Right renal cortex interstitium (tissue), 3 donors: ENCODE results near the gene GTF2H1. TPM values are rescaled to one million over a fixed set of nuclear protein-coding genes. Genes with fewer than 3 reads are reported as not detected.
"Not testable (repeated sequence)": the region's sequence is repeated elsewhere in the genome, so short reads cannot be mapped to it uniquely, and the experiment has no call there.

Source experiments
- DNase-seq, 3 donors: peaks; one replicate each; pipeline ENCODE4 v3.0.0-alpha.2; 2013; ENCODE audit warnings: low read depth in 3 of 3, low spot score in 2 of 3
- polyA plus RNA-seq, 3 donors: library from polyadenylated mRNA; unstranded; fragments of 120-200 nt; gene quantifications; one replicate each; pipeline ENCODE4 v1.2.1, GENCODE V29; 2013; ENCODE audit not compliant: insufficient read length in 3 of 3

GTF2H1 gene
- polyA plus RNA-seq, 3 donors, result 55.2 to 57.7 (median 55.3) TPM

- DNase-seq, result no peak
Measured at GRCh38 chr11:18315893-18316292, 6.5 kb upstream of the GTF2H1 start.

- DNase-seq, result no peak
Measured at GRCh38 chr11:18317551-18317950, 4.8 kb upstream of the GTF2H1 start.

DNA sequence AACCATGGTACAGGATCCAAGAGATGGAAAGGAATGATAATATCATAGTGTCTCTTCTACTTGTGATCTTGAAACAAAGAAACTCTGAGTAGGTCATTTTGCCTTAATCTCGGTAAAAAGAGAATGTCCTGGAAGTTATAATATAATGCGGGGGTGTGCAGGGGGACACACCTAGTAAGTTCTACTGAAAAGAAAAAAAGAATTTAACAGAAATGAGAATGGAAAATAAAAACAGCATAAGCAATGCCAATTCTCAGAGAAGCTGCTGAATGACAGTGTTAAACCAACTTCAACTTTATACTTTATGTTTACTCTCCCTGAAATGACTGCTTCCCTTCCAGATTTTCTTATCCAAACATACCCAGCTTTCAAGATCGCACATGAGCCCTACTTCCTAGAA is 2.5 kb upstream of the GTF2H1 start:
- DNase-seq, result no peak

DNA sequence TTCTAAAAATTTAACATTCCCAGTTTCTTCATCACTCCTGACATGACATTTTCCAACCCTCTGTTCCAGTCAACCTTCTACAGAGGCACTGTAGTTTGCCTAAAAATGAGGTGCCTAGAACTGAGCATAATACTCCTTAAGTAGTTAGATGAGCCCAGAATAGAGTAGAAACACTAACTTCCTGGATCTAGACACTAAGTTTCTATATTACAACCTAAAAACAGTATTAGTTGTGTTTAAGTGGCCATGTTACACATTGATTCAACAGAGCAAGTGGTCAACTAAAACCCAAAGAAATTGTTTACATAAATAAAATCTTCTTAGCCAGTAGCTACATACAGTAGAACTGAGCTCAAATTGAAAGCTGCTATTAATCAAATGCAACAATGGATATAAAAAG is 1.8 kb upstream of the GTF2H1 start:
- DNase-seq, result no peak

GRCh38 chr11:18321578-18321968 is 794 bp upstream of the GTF2H1 start:
- DNase-seq, result peak in 1 of 3 donors; percentile 2

DNA sequence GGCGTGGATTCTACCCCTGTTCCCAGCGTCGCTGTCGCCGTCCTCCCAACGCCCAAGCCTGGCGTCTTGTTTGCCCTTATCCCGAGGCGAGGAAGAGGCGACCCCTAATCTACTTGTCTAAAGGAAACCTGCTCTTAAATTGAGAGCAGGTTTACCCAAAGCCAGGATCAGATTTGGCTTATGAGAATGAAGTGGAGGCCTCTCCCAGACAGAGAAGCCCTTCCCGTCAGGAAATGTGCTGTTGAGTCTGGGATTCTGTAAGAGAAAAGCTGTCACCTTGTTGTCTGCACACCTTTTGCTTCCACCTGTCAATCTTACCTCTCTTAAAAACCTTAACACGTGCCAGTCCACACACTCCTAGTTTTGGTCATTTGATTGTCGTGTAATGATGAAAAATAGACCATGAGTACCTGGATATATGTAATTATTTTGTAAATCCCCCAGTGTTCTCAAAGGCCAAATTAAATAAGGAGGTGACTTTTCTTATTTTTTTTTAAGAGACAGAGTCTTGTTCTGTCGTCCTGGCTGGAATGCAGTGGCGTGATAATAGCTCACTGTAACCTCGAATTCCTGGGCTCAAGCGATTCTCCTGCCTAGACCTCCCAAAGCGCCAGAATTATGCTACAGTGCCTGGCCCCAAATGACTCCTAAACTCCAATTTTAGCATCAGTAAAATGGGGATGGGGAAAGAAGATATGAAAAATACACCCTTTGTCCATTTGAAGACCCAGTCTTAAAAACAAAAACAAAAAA is 627 bp downstream of the GTF2H1 start:
- DNase-seq, result peak in 1 of 3 donors; percentile 8

GRCh38 chr11:18323881-18324280 is 1.5 kb downstream of the GTF2H1 start:
- not testable (repeated sequence) for DNase-seq

GRCh38 chr11:18324381-18324780 is 2.0 kb downstream of the GTF2H1 start:
- DNase-seq, result no peak

DNA sequence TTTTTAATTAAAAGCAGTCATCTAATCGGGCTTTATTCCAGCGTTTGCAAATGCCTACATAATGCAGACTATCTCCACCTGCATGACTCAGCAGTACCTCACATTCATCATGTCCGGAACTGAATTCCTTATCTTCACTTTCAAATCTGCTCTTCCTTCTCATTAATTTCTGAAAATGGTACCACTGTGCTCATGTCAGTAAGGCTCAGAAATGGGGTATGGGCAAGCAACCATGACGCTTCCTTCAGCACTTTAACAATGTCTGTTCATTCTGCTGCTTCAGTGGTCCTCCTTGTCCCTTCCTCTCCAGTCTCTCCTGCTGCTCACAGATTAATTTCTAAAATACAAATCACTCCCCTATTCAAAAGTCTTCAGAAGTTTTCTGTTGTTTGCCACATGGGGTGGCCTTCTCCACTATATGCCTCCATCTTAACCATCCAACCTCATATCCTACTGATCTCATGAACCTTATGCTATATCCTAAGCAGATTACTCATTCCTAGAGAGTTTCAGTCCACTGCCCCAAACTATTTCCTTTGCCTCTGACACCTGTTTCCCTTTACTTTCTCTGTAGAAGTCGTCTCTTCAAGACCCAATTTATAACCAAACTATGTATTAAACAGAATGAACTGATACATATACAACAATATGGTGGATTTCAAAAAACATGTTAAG is 7.0 kb downstream of the GTF2H1 start:
- no peak for DNase-seq

DNA sequence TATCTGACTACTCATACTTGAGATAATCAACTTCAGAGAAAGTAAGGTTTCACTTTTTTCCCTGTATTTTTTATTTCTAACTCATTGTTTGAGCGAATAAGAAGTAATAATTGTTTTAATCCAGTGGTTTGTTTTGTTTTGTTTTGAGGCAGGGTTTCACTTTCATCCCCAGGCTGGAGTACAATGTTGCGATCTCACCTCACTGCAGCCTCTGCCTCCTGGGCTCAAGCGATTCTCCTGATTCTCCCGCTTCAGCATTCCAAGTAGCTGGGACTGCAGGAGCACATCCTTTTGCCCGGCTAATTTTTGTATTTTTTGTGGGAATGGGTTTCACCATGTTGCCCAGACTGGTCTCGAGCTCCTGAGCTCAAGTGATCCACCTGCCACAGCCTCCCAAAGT is 8.6 kb downstream of the GTF2H1 start:
- DNase-seq, result no peak

GRCh38 chr11:18332302-18332701 is 9.9 kb downstream of the GTF2H1 start:
- DNase-seq, result no peak

- no peak for DNase-seq
Measured at GRCh38 chr11:18332891-18333290, 10.5 kb downstream of the GTF2H1 start.

GRCh38 chr11:18347471-18348125 is 25.2 kb downstream of the GTF2H1 start:
- DNase-seq, result no peak

DNA sequence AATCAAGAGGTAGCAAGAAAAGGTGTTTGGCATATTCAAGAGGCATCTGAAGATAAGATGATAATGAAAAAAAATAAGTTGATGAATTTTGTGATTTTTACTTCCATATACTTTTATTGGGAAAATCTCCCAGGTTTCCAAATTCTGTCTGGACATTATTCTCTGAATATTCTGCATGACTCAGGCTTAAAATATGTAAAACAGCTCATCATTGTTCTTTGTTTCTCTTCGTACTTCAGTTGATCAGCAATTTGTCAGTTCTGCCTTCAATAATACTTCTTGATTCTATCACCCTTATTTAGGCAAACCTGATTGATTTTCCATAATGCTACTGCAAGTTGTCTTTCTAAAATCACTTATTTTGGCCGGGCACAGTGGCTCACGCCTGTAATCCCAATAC is 30.2 kb downstream of the GTF2H1 start:
- no peak for DNase-seq

- no peak for DNase-seq
Measured at GRCh38 chr11:18358646-18359045, 36.3 kb downstream of the GTF2H1 start.

- no peak for DNase-seq
Measured at GRCh38 chr11:18361154-18361553, 38.8 kb downstream of the GTF2H1 start.

DNA sequence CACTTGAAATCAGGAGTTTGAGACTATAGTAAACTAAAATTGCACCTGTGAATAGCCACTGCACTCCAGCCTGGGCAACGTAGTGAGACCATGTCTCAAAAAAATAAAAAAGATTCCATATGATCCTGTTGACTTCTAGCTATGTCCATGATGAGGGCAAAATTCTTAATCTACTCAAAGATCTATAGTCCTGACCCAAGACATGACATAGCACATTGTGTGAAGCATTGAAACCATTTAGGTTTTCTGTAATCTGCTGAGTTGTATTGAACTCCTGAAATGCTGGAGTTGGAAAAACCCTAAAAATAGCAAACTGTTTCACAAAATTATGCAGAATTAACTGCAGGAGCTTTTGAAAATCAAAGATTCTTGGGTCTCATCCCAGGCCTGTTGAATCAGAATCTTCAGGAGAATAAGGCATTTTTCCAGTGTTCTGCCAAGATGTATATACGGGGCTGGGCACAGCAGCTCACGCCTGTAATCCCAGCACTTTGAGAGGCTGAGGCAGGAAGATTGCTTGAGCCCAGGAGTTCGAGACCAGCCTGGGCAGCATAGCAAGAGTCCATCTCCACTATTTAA is 42.2 kb downstream of the GTF2H1 start:
- DNase-seq, result no peak

- no peak for DNase-seq
Measured at GRCh38 chr11:18365741-18366140, 43.4 kb downstream of the GTF2H1 start.

DNA sequence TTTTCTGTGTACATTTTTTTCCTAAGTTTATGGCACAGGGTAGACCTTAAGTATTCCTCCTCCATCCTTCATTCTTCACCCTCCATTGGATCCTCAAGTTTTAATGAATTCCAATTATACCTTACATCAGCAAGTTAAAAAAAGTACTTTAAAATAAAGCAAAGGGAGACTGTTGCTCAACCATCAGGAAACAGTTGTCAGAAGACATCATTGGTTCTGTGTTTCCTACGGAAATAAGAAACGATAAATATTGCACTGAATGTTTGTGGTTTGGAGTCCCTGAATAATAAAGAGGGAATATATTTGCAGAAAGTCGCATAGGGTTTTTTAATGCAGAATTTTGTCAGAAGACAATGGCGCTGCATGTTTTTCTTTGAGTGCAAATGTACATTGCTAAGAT is 43.9 kb downstream of the GTF2H1 start:
- DNase-seq, result no peak

GRCh38 chr11:18367431-18367830 is 45.1 kb downstream of the GTF2H1 start:
- no peak for DNase-seq

DNA sequence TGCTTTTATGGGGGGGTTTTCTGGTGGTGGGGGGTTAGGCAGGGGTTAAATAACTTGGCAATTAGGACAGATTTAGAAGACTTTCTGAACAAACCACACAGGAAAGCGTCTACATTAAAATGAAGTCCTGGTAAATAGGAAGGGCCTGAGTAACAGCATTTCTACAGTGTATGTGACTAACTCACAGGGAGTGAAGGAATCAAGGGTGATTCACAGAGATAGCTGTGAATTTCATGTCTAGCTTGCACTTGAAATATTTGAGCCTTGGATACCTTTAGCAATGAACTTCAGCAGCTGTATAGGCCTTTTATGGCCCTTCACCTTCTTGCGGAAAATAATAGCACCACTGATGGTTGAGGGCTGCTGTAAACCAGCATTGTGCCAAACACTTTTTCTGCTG is 45.9 kb downstream of the GTF2H1 start:
- no peak for DNase-seq

- DNase-seq, result no peak
Measured at GRCh38 chr11:18369398-18369797, 47.0 kb downstream of the GTF2H1 start.
